Glomerular visceral epithelial cell (primary cell): ENCODE results near the gene LUC7L.
"Not testable (repeated sequence)": the region's sequence is repeated elsewhere in the genome, so short reads cannot be mapped to it uniquely, and the experiment has no call there.

Experiments
- DNase-seq: peaks from one replicate; pipeline ENCODE4 v3.0.0-alpha.2; 2016; ENCODE audit errors: extremely low spot score

The LUC7L gene

DNA sequence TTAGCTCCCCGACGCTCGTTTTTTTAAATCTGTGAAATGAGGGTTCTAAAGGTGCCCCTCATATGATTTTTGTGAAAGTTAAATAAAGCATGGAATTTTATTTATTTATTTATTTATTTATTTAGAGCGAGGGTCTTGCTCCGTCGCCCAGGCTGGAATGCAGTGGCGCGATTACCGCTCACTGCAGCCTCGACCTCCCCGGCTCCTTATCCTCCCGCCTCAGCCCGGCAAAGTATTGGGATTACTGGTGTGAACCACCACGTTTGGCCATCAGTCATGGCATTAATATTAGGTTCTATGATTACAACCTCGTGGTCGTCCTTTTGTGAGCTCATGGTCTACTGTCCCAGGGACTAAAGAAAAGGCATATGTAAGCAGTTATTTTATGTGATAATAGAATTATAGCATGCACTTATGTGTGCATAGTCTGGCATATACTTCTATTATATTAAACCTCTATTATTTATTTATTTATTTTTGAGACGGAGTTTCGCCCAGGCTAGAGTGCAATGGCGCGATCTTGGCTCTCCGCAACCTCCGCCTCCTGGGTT is 557 bp upstream of the LUC7L start:
- no peak for DNase-seq

- DNase-seq, result no peak
Observed at GRCh38 chr16:228151-228851, 948 bp downstream of the LUC7L start.

GRCh38 chr16:220021-220420 is 9.2 kb downstream of the LUC7L start:
- DNase-seq, result no peak

- peak; percentile 11 for DNase-seq
Observed at GRCh38 chr16:212999-213398, 16.2 kb downstream of the LUC7L start.

GRCh38 chr16:211631-212180 is 17.5 kb downstream of the LUC7L start:
- not testable (repeated sequence) for DNase-seq

GRCh38 chr16:209359-209758 is 19.9 kb downstream of the LUC7L start:
- DNase-seq, result not testable (repeated sequence)

DNA sequence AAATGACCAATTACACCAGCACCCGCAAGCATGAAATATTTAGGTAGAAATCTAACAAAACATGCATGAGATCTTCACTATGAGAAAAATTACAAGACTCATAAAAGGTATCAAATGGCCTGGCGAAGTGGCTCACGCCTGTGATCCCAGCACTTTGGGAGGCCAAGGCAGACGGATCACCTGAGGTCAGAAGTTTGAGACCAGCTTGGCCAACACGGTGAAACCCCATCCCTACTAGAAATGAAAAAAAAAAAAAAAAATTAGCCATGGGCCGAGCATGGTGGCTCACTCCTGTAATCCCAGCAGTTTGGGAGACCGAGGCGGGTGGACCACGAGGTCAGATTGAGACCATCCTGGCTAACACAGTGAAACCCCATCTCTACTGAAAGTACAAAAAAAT is 25.2 kb downstream of the LUC7L start:
- not testable (repeated sequence) for DNase-seq

- DNase-seq, result no peak
Observed at GRCh38 chr16:203246-203645, 26.0 kb downstream of the LUC7L start.

- DNase-seq, result peak; percentile 69
Observed at GRCh38 chr16:200388-200787, 28.9 kb downstream of the LUC7L start.

DNA sequence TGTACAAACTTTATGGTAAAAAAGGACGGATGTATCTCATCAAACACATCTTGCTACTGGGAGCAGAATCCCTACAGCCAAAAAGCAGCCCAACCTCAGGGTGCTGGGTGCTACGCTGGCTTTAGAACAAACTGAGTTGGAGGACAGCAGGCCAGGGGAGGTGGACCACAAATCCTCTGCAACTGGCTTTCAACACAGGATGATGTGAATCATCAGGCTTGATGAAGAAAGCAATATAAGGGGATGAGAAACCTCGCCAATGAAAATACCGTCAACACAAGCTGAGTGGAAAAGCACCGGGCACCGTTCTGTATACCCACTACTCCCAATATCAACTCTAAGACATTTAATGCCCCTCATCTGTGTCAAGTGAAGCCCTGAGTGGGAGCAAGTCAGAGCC is 34.7 kb downstream of the LUC7L start:
- no peak for DNase-seq

DNA sequence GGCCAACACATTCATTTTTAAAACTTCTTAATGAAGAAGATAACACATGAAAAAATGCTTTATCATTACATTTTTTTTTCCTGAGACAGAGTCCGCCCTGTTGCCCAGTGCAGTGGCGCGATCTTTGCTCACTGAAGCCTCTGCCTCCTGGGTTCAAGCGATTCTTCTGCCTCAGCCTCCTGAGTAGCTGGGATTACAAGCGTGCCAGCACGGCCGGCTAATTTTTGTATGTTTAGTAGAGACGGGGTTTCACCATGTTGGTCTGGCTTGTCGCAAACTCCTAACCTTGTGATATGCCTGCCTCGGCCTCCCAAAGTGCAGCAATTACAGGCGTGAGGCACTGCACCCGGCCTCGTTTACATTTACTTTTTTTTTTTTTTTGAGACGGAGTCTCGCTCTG is 35.8 kb downstream of the LUC7L start:
- DNase-seq, result no peak

DNA sequence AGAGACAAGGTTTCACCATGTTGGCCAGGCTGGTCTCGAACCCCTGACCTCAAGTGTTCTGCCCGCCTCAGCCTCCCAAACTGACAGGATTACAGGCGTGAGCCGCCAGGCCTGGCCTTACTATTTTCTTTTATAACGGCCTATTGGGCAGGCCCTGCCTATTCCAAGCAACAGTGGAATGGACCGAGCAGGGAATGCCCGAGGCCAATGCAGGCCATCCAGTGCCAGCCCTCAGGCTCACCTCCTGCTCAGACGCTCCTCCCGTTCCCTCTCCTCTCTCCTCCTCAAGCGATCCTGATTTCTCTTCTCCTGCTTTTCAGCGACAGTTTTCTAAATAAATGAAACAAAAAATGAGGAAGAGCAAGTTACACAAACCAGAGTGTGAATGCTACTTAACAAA is 36.6 kb downstream of the LUC7L start:
- DNase-seq, result no peak

GRCh38 chr16:191831-192230 is 37.4 kb downstream of the LUC7L start:
- DNase-seq, result no peak

DNA sequence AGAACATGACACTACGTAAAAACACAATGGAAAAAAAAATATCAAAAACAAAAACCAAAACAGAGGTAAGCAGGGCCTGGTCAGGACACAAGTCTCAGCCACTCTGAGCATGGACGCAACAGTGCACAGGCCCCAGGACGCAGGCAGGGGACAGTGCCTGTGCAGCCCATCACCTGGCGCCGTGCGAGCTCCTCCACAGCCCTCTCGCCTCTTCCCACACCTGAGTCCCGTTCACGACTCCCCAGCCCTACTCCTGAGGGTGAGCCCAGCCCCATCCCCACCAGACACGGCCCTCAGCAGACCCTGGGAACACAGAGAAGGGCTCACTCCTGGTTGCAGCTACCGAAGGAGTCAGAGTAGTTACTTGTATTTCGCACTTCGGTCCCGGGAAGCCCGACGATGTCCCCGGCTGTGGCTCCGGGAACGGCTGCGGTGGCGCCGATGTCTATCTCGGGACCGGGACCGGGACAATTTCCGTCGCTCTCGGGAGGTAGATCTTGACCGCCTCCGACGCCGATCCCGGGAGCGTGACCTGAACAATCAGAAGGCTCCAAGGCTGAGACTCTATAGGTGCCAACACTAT is 39.6 kb downstream of the LUC7L start:
- DNase-seq, result no peak

DNA sequence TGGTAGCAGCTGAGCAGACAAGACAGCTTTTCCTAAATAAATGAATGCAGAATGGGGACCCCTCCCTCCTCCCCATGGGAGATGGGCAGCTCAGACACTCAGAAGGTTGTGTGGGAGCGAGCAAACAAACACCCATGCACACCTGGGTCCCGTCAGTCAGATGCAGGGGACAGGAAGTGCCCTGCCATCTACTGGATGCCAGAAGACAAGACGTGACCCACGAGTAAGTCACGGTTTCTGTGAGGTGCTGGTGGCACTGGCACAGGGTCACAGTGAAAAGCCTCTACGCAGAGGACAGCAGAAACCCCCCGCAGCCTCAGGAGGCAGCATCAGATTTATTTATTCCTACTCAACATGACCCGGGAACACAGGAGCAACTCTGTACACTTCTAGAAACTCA is 40.6 kb downstream of the LUC7L start:
- DNase-seq, result no peak

GRCh38 chr16:187330-187729 is 41.9 kb downstream of the LUC7L start:
- DNase-seq, result no peak

- DNase-seq, result no peak
Observed at GRCh38 chr16:185691-186090, 43.6 kb downstream of the LUC7L start.

GRCh38 chr16:185213-185612 is 44.0 kb downstream of the LUC7L start:
- no peak for DNase-seq

DNA sequence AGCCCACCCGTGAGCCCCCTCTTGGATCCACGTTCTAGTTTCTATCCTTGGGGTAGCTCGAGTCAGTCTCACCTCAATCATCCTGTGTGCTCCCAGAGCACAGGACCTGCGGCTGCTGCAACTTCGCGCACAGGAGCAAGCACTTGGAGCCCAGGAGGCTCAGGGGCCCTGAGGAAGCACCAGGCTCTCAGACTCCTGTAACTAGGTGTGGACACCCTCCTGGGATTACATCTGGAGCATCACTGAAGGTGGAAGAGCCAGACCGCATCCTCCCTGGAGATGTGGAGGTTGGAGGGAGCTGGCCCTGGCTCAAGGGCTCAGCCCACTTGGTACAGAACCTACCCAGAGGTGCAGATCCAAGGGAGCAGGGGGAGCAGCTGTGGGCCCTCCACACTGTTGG is 46.2 kb downstream of the LUC7L start:
- no peak for DNase-seq

- DNase-seq, result peak; percentile 67
Observed at GRCh38 chr16:181565-182021, 47.7 kb downstream of the LUC7L start.

- DNase-seq, result peak; percentile 19
Observed at GRCh38 chr16:180681-181564, 48.3 kb downstream of the LUC7L start.

GRCh38 chr16:180101-180675 is 49.1 kb downstream of the LUC7L start, which contains the start of gene HBQ1:
TSS of gene HBQ1 (plus strand) at chr16:180459. CDS start at chr16:180487, 28 bp downstream.
- DNase-seq, result peak; percentile 13
